Activated T-helper 2 cell treated with anti-CD3 and anti-CD28 coated beads, Interferon-gamma antibody, Interleukin-2, Interleukin-4, amounts not matched to agents 10 μg/mL and 5 μg/mL and 100 μg/mL, durations not matched to agents 14 hours and 24 hours and 36 hours (primary cell): Measurements from ENCODE around the gene CENPF. TPM values are rescaled to one million over a fixed set of nuclear protein-coding genes. Genes with fewer than 3 reads are reported as not detected.

ENCODE experiments used
- DNase-seq: peaks from one replicate; pipeline ENCODE4 v3.0.0; 2021; ENCODE audit warnings: low spot score
- H3K27ac Mint-ChIP-seq: one replicate; pipeline ENCODE4 v1.8.0; 2021; ENCODE audit warnings: mixed read lengths
- H3K27me3 Mint-ChIP-seq: one replicate; pipeline ENCODE4 v1.8.0; 2021; ENCODE audit warnings: low read depth, mixed read lengths
- H3K36me3 Mint-ChIP-seq: one replicate; pipeline ENCODE4 v1.8.0; 2021; ENCODE audit warnings: low read depth, mixed read lengths
- H3K4me1 Mint-ChIP-seq: one replicate; pipeline ENCODE4 v1.8.0; 2021; ENCODE audit warnings: low read depth, mixed read lengths
- H3K4me3 Mint-ChIP-seq: one replicate; pipeline ENCODE4 v1.8.0; 2021; ENCODE audit warnings: low read depth, mild to moderate bottlenecking, moderate library complexity, mixed read lengths
- H3K9me3 Mint-ChIP-seq: one replicate; pipeline ENCODE4 v1.8.0; 2021; ENCODE audit warnings: mixed read lengths
- intact Hi-C: fragments of 100-400 bp; cut with micrococcal nuclease; formaldehyde crosslinking; loops from one replicate; pipeline ENCODE4 v1.15.1; 2023
- total RNA-seq: library from RNA; stranded (reverse); gene quantifications from 2 replicates; pipeline ENCODE4 v1.2.3, GENCODE V29; 2022

Gene CENPF, protein sequence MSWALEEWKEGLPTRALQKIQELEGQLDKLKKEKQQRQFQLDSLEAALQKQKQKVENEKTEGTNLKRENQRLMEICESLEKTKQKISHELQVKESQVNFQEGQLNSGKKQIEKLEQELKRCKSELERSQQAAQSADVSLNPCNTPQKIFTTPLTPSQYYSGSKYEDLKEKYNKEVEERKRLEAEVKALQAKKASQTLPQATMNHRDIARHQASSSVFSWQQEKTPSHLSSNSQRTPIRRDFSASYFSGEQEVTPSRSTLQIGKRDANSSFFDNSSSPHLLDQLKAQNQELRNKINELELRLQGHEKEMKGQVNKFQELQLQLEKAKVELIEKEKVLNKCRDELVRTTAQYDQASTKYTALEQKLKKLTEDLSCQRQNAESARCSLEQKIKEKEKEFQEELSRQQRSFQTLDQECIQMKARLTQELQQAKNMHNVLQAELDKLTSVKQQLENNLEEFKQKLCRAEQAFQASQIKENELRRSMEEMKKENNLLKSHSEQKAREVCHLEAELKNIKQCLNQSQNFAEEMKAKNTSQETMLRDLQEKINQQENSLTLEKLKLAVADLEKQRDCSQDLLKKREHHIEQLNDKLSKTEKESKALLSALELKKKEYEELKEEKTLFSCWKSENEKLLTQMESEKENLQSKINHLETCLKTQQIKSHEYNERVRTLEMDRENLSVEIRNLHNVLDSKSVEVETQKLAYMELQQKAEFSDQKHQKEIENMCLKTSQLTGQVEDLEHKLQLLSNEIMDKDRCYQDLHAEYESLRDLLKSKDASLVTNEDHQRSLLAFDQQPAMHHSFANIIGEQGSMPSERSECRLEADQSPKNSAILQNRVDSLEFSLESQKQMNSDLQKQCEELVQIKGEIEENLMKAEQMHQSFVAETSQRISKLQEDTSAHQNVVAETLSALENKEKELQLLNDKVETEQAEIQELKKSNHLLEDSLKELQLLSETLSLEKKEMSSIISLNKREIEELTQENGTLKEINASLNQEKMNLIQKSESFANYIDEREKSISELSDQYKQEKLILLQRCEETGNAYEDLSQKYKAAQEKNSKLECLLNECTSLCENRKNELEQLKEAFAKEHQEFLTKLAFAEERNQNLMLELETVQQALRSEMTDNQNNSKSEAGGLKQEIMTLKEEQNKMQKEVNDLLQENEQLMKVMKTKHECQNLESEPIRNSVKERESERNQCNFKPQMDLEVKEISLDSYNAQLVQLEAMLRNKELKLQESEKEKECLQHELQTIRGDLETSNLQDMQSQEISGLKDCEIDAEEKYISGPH (N-terminal part only)
- total RNA-seq = 77.1 and 85.9 TPM in 2 replicates

DNA sequence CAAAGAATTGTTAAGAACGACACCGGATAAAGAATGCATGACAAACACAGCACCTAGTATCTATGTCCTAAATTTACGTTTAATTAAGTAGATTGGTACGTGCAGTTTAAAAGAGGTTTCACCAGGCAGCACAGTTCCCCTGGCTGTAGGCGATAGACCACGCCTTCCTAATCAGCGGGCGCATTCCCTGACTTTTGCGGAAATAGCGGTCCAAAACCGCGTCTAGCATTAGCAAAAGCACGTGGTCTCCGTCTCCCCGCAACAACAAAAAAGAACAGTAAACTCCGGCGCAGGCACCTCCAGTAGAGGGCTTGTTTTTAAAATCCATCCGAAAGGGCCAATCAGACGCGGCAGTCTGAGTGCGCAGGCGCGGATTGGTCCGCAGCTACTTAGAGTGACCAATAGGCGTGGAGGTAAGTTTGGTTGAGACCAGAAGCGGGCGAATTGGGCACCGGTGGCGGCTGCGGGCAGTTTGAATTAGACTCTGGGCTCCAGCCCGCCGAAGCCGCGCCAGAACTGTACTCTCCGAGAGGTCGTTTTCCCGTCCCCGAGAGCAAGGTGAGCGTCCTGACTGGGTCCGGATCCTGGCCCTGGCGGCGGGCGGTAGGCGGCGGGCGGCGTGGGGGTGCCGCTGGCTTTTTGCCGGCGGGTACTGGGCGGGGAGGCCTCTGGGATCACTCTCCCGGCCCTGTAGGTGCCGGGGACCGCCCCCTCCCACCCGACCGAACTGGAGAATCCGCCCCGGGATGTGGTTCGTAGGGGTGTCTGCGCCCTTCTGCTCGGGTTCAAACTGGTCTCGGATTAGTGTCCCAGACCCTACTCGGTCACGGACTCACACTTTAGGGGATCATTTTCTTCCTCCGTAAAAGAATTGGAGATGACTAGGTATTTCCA, at the start of gene CENPF:
Gene CENPF (plus strand): TSS at position 432 of the 894 bp plus-strand sequence. CDS start 10,560 bp downstream, outside the sequence.
- H3K27me3 Mint-ChIP-seq = no peaks in the 10 kb centered on the region
- no peaks in the 10 kb centered on the region for H3K9me3 Mint-ChIP-seq
- intact Hi-C loops = loop anchor here (1.0 to 5.0 kb wide), 5 partner anchors 32 to 341 kb away; partner anchors contain the start of genes PTPN14 and SMYD2
- H3K4me1 Mint-ChIP-seq = peaks cover 29% of the 10 kb centered on the region
- H3K36me3 Mint-ChIP-seq = peaks cover 16% of the 10 kb centered on the region
- H3K4me3 Mint-ChIP-seq = peak within 1 kb of the TSS; percentile 98
- peak within 1 kb of the TSS; percentile 94 for H3K27ac Mint-ChIP-seq
- peak; percentile 95 for DNase-seq

- Mint-ChIP-seq H3K4me1 (peaks cover 13% of the 10 kb centered on the region), H3K36me3 (no peaks in the 10 kb centered on the region), H3K9me3 (no peaks in the 10 kb centered on the region), H3K27me3 (peaks cover 8% of the 10 kb centered on the region), H3K4me3 (no peak overlapping the region), H3K27ac (no peak overlapping the region)
- intact Hi-C loops = no loop called here
- DNase-seq = no peak
These were observed 44.9 kb upstream of the CENPF start for GRCh38 chr1:214557952-214558735.

DNA sequence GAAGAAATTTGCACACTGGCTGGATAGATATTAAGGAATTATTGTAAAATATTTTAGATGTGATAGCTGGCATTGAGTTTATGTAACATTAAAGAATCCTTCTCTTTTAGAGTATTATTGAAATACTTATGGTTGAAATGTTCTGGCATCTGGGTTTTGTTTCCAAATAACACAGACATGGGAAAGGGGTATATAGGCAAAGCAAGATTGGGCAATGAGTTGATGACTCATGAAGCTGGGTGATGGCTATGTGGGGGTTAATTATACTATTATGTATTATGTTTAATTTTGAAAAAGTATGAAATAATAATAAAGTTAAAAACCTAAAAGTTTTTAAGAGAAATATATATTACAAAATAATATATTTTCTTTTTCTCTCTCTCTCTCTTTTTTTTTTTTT, 39.1 kb upstream of the CENPF start:
- Mint-ChIP-seq H3K27me3 (peaks cover 5% of the 10 kb centered on the region), H3K36me3 (no peaks in the 10 kb centered on the region), H3K27ac (no peak overlapping the region), H3K9me3 (no peaks in the 10 kb centered on the region), H3K4me3 (no peak overlapping the region), H3K4me1 (peaks cover 15% of the 10 kb centered on the region)
- intact Hi-C loops = no loop called here
- DNase-seq = no peak

GRCh38 chr1:214565310-214565709, 37.7 kb upstream of the CENPF start:
- H3K9me3 Mint-ChIP-seq = no peaks in the 10 kb centered on the region
- H3K27me3 Mint-ChIP-seq = no peaks in the 10 kb centered on the region
- no peak overlapping the region for H3K27ac Mint-ChIP-seq
- intact Hi-C loops = no loop called here
- no peak for DNase-seq
- no peak overlapping the region for H3K4me3 Mint-ChIP-seq
- peaks cover 25% of the 10 kb centered on the region for H3K4me1 Mint-ChIP-seq
- H3K36me3 Mint-ChIP-seq = no peaks in the 10 kb centered on the region

- DNase-seq = no peak
- Mint-ChIP-seq H3K27ac (peak overlapping the region; percentile 64), H3K4me3 (no peak overlapping the region), H3K27me3 (no peaks in the 10 kb centered on the region), H3K9me3 (no peaks in the 10 kb centered on the region), H3K36me3 (no peaks in the 10 kb centered on the region), H3K4me1 (peaks cover 32% of the 10 kb centered on the region)
- intact Hi-C loops = loop anchor here (2.0 kb wide), 1 partner anchor 128 kb away; no protein-coding TSS in a partner anchor
These were observed 36.6 kb upstream of the CENPF start for GRCh38 chr1:214566158-214567104.

GRCh38 chr1:214567481-214567980, 35.5 kb upstream of the CENPF start:
- H3K27ac Mint-ChIP-seq = peak overlapping the region; percentile 27
- no peaks in the 10 kb centered on the region for H3K36me3 Mint-ChIP-seq
- no peaks in the 10 kb centered on the region for H3K9me3 Mint-ChIP-seq
- H3K4me1 Mint-ChIP-seq = peaks cover 32% of the 10 kb centered on the region
- DNase-seq = no peak
- intact Hi-C loops = loop anchor here (2.0 kb wide), 1 partner anchor 129 kb away; no protein-coding TSS in a partner anchor
- no peaks in the 10 kb centered on the region for H3K27me3 Mint-ChIP-seq
- H3K4me3 Mint-ChIP-seq = no peak overlapping the region

- Mint-ChIP-seq H3K9me3 (no peaks in the 10 kb centered on the region), H3K27me3 (no peaks in the 10 kb centered on the region), H3K27ac (peak overlapping the region; percentile 9), H3K4me1 (peaks cover 32% of the 10 kb centered on the region), H3K36me3 (no peaks in the 10 kb centered on the region), H3K4me3 (no peak overlapping the region)
- intact Hi-C loops = no loop called here
- DNase-seq = no peak
These were observed 34.7 kb upstream of the CENPF start for GRCh38 chr1:214568328-214568727.

DNA sequence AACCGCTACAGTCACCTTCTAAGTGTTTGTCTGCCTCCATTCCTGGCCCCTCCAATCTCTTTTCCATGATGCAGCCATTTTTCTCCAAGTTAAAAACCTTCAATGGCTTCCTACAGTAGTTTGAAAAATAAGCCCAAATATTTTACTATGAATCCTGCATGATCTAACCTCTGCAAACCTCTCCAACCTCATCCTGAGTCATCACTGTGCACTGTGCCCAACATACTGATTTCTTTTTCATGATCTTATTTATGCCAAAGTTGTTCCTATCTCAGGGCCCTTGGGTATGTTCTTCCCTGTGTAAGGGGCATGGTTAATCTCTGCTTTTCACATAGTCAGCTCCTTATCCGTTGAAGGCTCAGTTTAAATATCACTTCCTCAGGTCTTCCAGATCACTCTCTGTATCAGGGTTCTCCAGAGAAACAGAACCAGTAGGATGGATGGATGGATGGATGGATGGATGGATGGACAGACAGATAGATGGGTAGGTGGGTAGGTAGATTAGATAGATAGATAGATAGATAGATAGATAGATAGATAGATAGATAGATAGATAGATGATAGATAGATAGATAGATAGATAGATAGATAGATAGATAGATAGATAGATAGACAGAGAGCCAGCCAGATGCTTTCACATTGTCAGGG, 33.5 kb upstream of the CENPF start:
- Mint-ChIP-seq H3K27ac (peak overlapping the region; percentile 1), H3K9me3 (peaks cover 2% of the 10 kb centered on the region), H3K4me3 (no peak overlapping the region), H3K36me3 (no peaks in the 10 kb centered on the region), H3K27me3 (no peaks in the 10 kb centered on the region), H3K4me1 (peaks cover 32% of the 10 kb centered on the region)
- intact Hi-C loops = no loop called here
- DNase-seq = no peak

DNA sequence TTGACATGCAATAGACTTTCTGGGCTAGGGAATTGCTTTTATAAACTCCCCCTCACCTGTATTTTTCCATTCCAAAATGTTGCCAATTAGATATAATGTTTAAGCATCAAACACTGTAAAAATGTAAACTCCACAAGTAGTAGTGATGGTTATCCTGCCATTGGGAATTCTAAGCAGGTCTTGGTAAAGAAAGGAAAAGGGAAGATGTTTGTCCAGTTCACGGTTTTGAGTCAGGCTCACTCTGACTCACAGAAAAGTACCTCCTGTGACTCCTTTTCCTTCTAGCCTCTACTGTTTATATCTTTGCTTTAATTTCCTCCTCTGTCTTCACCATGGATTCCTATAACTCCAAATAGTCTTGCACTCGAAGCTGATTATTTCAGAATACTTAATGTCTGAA, 32.6 kb upstream of the CENPF start:
- Mint-ChIP-seq H3K4me1 (peaks cover 32% of the 10 kb centered on the region), H3K27me3 (no peaks in the 10 kb centered on the region), H3K9me3 (peaks cover 8% of the 10 kb centered on the region), H3K27ac (no peak overlapping the region), H3K4me3 (no peak overlapping the region), H3K36me3 (no peaks in the 10 kb centered on the region)
- intact Hi-C loops = no loop called here
- DNase-seq = no peak

DNA sequence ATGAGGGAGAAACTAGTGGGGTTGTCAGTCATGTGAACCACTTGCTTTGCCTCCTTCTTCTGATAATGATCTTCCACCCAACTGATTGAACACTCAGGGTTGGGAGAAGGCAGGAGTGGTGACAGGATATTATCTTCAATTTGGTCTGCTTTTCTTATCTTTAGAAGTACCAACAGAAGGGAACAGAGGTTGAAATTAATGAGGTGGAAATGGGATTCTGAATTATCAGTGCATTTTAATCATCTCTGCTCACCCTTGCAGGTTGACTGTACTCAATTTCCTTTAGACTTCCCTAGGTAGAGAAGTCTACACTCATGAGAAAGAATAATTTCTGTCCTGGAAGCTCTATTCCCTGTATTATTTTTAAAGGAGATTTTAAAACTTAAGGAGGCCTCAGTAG, 31.7 kb upstream of the CENPF start:
- Mint-ChIP-seq H3K36me3 (peaks cover 6% of the 10 kb centered on the region), H3K4me3 (no peak overlapping the region), H3K27me3 (no peaks in the 10 kb centered on the region), H3K4me1 (peaks cover 32% of the 10 kb centered on the region), H3K27ac (no peak overlapping the region), H3K9me3 (peaks cover 15% of the 10 kb centered on the region)
- DNase-seq = no peak
- intact Hi-C loops = no loop called here
